HCT116 (cell line): Measurements from ENCODE around the gene HOXD1.

Experiments
- ATF3 ChIP-seq: IDR thresholded peaks from 2 replicates; pipeline ENCODE4 v1.6.1; 2012
- CBX3 ChIP-seq: IDR thresholded peaks from 2 replicates; pipeline ENCODE4 v1.6.1; 2012; ENCODE audit warnings: low read depth
- CEBPB ChIP-seq: IDR thresholded peaks from 2 replicates; pipeline ENCODE4 v1.6.1; 2012; ENCODE audit warnings: low read depth
- CTCF ChIP-seq, 3 experiments: fragments of 200-600 bp in 1 of 3; sonication (generic) in 1 of 3; IDR thresholded peaks in 2 of 3; conservative IDR thresholded peaks in 1 of 3; 2 replicates each; pipeline ENCODE4 v1.5.1; 2012 to 2017; ENCODE audit warnings: low read depth in 2 of 3, low read length in 2 of 3, antibody characterized with exemption in 1 of 3, borderline replicate concordance in 1 of 3, control low read depth in 1 of 3, mild to moderate bottlenecking in 1 of 3, mixed read lengths in 1 of 3, mixed run types in 1 of 3, moderate library complexity in 1 of 3; ENCODE audit not compliant: insufficient read depth in 1 of 3
- POLR2A ChIP-seq: IDR thresholded peaks from 2 replicates; pipeline ENCODE4 v1.7.0; 2011; ENCODE audit warnings: borderline replicate concordance; ENCODE audit not compliant: insufficient read depth, insufficient read length; ENCODE audit errors: extremely low read depth
- POLR2AphosphoS5 ChIP-seq: IDR thresholded peaks from 2 replicates; pipeline ENCODE4 v1.6.1; 2011; ENCODE audit warnings: mild to moderate bottlenecking, low read depth, low read length, moderate library complexity
- RAD21 ChIP-seq: IDR thresholded peaks from 2 replicates; pipeline ENCODE4 v1.6.1; 2012; ENCODE audit warnings: low read depth, mild to moderate bottlenecking
- REST ChIP-seq: IDR thresholded peaks from 2 replicates; pipeline ENCODE4 v1.6.1; 2012; ENCODE audit warnings: low read depth
- TCF7L2 ChIP-seq: IDR thresholded peaks from 2 replicates; pipeline ENCODE4 v1.7.0; 2011; ENCODE audit warnings: borderline replicate concordance, inconsistent platforms; ENCODE audit not compliant: insufficient read depth, insufficient read length; ENCODE audit errors: extremely low read depth
- YY1 ChIP-seq: IDR thresholded peaks from 2 replicates; pipeline ENCODE4 v1.6.1; 2011; ENCODE audit warnings: low read length, low read depth, moderate library complexity, mild to moderate bottlenecking; ENCODE audit not compliant: insufficient replicate concordance; ENCODE audit errors: extremely low read depth
- ZBTB33 ChIP-seq: IDR thresholded peaks from 2 replicates; pipeline ENCODE4 v1.6.1; 2011; ENCODE audit warnings: mild to moderate bottlenecking, low read length, moderate library complexity; ENCODE audit not compliant: insufficient replicate concordance; ENCODE audit errors: extremely low read depth
- ZFX ChIP-seq: fragments of 450-650 bp; IDR thresholded peaks from 2 replicates; pipeline ENCODE4 v1.6.1; 2017

GRCh38 chr2:176240301-176240700 lies 51.8 kb downstream of the HOXD1 start:
- TF ChIP-seq CTCF (IDR thresholded peaks at IDR 0.05 in 2 of 3, conservative IDR thresholded peaks at IDR 0.05 in 1 of 3; ENCODE audit: borderline replicate concordance in 1 of 3, insufficient read depth in 1 of 3, low read depth in 2 of 3, low read length in 2 of 3) (no peak), RAD21 (no peak), POLR2A (no peak), TCF7L2 (no peak), YY1 (no peak), CEBPB (no peak), CBX3 (no peak), ZFX (no peak), POLR2AphosphoS5 (no peak), ZBTB33 (no peak), REST (no peak), ATF3 (no peak)
